ENCODE data around the gene CEP72.
"Not testable (repeated sequence)": the region's sequence is repeated elsewhere in the genome, so short reads cannot be mapped to it uniquely, and the experiment has no call there.

CEP72 gene

GRCh38 chr5:622359-622758 is 10.2 kb downstream of the CEP72 start:
- no peak overlapping the region for H3K27ac Mint-ChIP-seq
- no peaks in the 10 kb centered on the region for H3K27me3 Mint-ChIP-seq
- H3K36me3 Mint-ChIP-seq = peaks cover 43% of the 10 kb centered on the region
- no peaks in the 10 kb centered on the region for H3K9me3 Mint-ChIP-seq
- no peak for ATAC-seq (ENCODE audit: low read depth)
- no peak overlapping the region for H3K4me3 Mint-ChIP-seq
- no peak for DNase-seq (ENCODE audit: low spot score in 2 of 2)
- peaks cover 3% of the 10 kb centered on the region for H3K4me1 Mint-ChIP-seq

GRCh38 chr5:622946-623522 is 10.9 kb downstream of the CEP72 start:
- H3K27me3 Mint-ChIP-seq = no peaks in the 10 kb centered on the region
- ATAC-seq (ENCODE audit: low read depth) = no peak
- H3K27ac Mint-ChIP-seq = no peak overlapping the region
- no peak for DNase-seq (ENCODE audit: low spot score in 2 of 2)
- H3K4me3 Mint-ChIP-seq = no peak overlapping the region
- peaks cover 3% of the 10 kb centered on the region for H3K4me1 Mint-ChIP-seq
- H3K36me3 Mint-ChIP-seq = peaks cover 43% of the 10 kb centered on the region
- no peaks in the 10 kb centered on the region for H3K9me3 Mint-ChIP-seq

- H3K27ac Mint-ChIP-seq = no peak overlapping the region
- peaks cover 3% of the 10 kb centered on the region for H3K4me1 Mint-ChIP-seq
- ATAC-seq (ENCODE audit: low read depth) (no peak), DNase-seq (ENCODE audit: low spot score in 2 of 2) (no peak)
- H3K4me3 Mint-ChIP-seq = no peak overlapping the region
- no peaks in the 10 kb centered on the region for H3K27me3 Mint-ChIP-seq
- H3K9me3 Mint-ChIP-seq = no peaks in the 10 kb centered on the region
- H3K36me3 Mint-ChIP-seq = peaks cover 41% of the 10 kb centered on the region
Measured at GRCh38 chr5:623531-623930, 11.4 kb downstream of the CEP72 start.

- Mint-ChIP-seq H3K4me1 (peaks cover 3% of the 10 kb centered on the region), H3K9me3 (no peaks in the 10 kb centered on the region), H3K27ac (no peak overlapping the region), H3K27me3 (no peaks in the 10 kb centered on the region), H3K36me3 (peaks cover 37% of the 10 kb centered on the region), H3K4me3 (no peak overlapping the region)
- DNase-seq (ENCODE audit: low spot score in 2 of 2) = no peak
- no peak for ATAC-seq (ENCODE audit: low read depth)
Measured at GRCh38 chr5:624118-624950, 12.2 kb downstream of the CEP72 start.

- Mint-ChIP-seq H3K9me3 (no peaks in the 10 kb centered on the region), H3K36me3 (peaks cover 31% of the 10 kb centered on the region), H3K4me1 (peaks cover 3% of the 10 kb centered on the region), H3K27me3 (no peaks in the 10 kb centered on the region), H3K27ac (no peak overlapping the region), H3K4me3 (no peak overlapping the region)
- DNase-seq (ENCODE audit: low spot score in 2 of 2) (no peak), ATAC-seq (ENCODE audit: low read depth) (no peak)
Measured at GRCh38 chr5:624951-625230, 12.8 kb downstream of the CEP72 start.

GRCh38 chr5:625516-625915 is 13.4 kb downstream of the CEP72 start:
- ATAC-seq (ENCODE audit: low read depth) (no peak), DNase-seq (ENCODE audit: low spot score in 2 of 2) (no peak)
- Mint-ChIP-seq H3K36me3 (peaks cover 27% of the 10 kb centered on the region), H3K27me3 (no peaks in the 10 kb centered on the region), H3K4me1 (peaks cover 3% of the 10 kb centered on the region), H3K4me3 (no peak overlapping the region), H3K27ac (no peak overlapping the region), H3K9me3 (no peaks in the 10 kb centered on the region)

GRCh38 chr5:626850-627249 is 14.7 kb downstream of the CEP72 start:
- ATAC-seq (ENCODE audit: low read depth) = no peak
- H3K9me3 Mint-ChIP-seq = no peaks in the 10 kb centered on the region
- H3K4me3 Mint-ChIP-seq = no peak overlapping the region
- H3K36me3 Mint-ChIP-seq = peaks cover 26% of the 10 kb centered on the region
- H3K4me1 Mint-ChIP-seq = peaks cover 3% of the 10 kb centered on the region
- no peak overlapping the region for H3K27ac Mint-ChIP-seq
- no peaks in the 10 kb centered on the region for H3K27me3 Mint-ChIP-seq
- no peak for DNase-seq (ENCODE audit: low spot score in 2 of 2)

GRCh38 chr5:627840-628239 is 15.7 kb downstream of the CEP72 start:
- Mint-ChIP-seq H3K27me3 (no peaks in the 10 kb centered on the region), H3K9me3 (no peaks in the 10 kb centered on the region), H3K27ac (no peak overlapping the region), H3K36me3 (peaks cover 24% of the 10 kb centered on the region), H3K4me1 (peaks cover 3% of the 10 kb centered on the region), H3K4me3 (no peak overlapping the region)
- DNase-seq (ENCODE audit: low spot score in 2 of 2) = no peak
- ATAC-seq (ENCODE audit: low read depth) = no peak

GRCh38 chr5:628351-629205 is 16.4 kb downstream of the CEP72 start:
- H3K4me3 Mint-ChIP-seq; DNase-seq (ENCODE audit: low spot score in 2 of 2); H3K27ac Mint-ChIP-seq; H3K27me3 Mint-ChIP-seq; ATAC-seq (ENCODE audit: low read depth); H3K4me1 Mint-ChIP-seq; H3K9me3 Mint-ChIP-seq: not testable (repeated sequence)
- peaks cover 26% of the 10 kb centered on the region for H3K36me3 Mint-ChIP-seq

GRCh38 chr5:633501-633955 is 21.4 kb downstream of the CEP72 start:
- Mint-ChIP-seq H3K36me3 (peaks cover 45% of the 10 kb centered on the region), H3K4me3 (no peak overlapping the region), H3K27me3 (no peaks in the 10 kb centered on the region)

GRCh38 chr5:634191-634590 is 22.1 kb downstream of the CEP72 start:
- Mint-ChIP-seq H3K4me1 (no peaks in the 10 kb centered on the region), H3K4me3 (no peak overlapping the region), H3K27ac (no peak overlapping the region), H3K9me3 (peaks cover 2% of the 10 kb centered on the region), H3K27me3 (no peaks in the 10 kb centered on the region), H3K36me3 (peaks cover 43% of the 10 kb centered on the region)
- DNase-seq (ENCODE audit: low spot score in 2 of 2) (no peak), ATAC-seq (ENCODE audit: low read depth) (no peak)

More at GRCh38 chr5:633501-633955, 21.4 kb downstream of the CEP72 start:
- no peak overlapping the region for H3K27ac Mint-ChIP-seq
- no peak for ATAC-seq (ENCODE audit: low read depth)
- peaks cover 2% of the 10 kb centered on the region for H3K9me3 Mint-ChIP-seq
- no peak for DNase-seq (ENCODE audit: low spot score in 2 of 2)
- no peaks in the 10 kb centered on the region for H3K4me1 Mint-ChIP-seq

- Mint-ChIP-seq H3K4me3 (no peak overlapping the region), H3K4me1 (no peaks in the 10 kb centered on the region), H3K27ac (no peak overlapping the region), H3K36me3 (peaks cover 53% of the 10 kb centered on the region), H3K27me3 (no peaks in the 10 kb centered on the region), H3K9me3 (peaks cover 2% of the 10 kb centered on the region)
- DNase-seq (ENCODE audit: low spot score in 2 of 2) (no peak), ATAC-seq (ENCODE audit: low read depth) (no peak)
Measured at GRCh38 chr5:635306-636055, 23.3 kb downstream of the CEP72 start.

- H3K27ac Mint-ChIP-seq = no peak overlapping the region
- H3K4me1 Mint-ChIP-seq = no peaks in the 10 kb centered on the region
- H3K36me3 Mint-ChIP-seq = peaks cover 64% of the 10 kb centered on the region
- no peak for DNase-seq (ENCODE audit: low spot score in 2 of 2)
- H3K27me3 Mint-ChIP-seq = no peaks in the 10 kb centered on the region
- no peak overlapping the region for H3K4me3 Mint-ChIP-seq
- no peak for ATAC-seq (ENCODE audit: low read depth)
- peaks cover 2% of the 10 kb centered on the region for H3K9me3 Mint-ChIP-seq
Measured at GRCh38 chr5:636951-637350, 24.8 kb downstream of the CEP72 start.
